Activated CD4-positive, alpha-beta T cell treated with anti-CD3 and anti-CD28 coated beads, Interleukin-2, amount 50 U/mL, for 16 hours (primary cell): ENCODE data around the gene ALS2CL.
"Not testable (repeated sequence)": the region's sequence is repeated elsewhere in the genome, so short reads cannot be mapped to it uniquely, and the experiment has no call there.

Source experiments
- DNase-seq: peaks from one replicate; pipeline ENCODE4 v3.0.0-alpha.2; 2020

ALS2CL gene

GRCh38 chr3:46704346-46704745 is 10.9 kb upstream of the ALS2CL start:
- DNase-seq = not testable (repeated sequence)

GRCh38 chr3:46703013-46703520 is 9.6 kb upstream of the ALS2CL start:
- DNase-seq = no peak

- DNase-seq = no peak
These were observed 8.9 kb upstream of the ALS2CL start for GRCh38 chr3:46702246-46703012.

- DNase-seq = no peak
These were observed 7.9 kb upstream of the ALS2CL start, which contains the start of gene TMIE for GRCh38 chr3:46701181-46701939. TMIE (plus strand) TSS chr3:46701392; CDS start chr3:46701488, 96 bp downstream.

GRCh38 chr3:46700772-46701171 is 7.3 kb upstream of the ALS2CL start:
- no peak for DNase-seq

- no peak for DNase-seq
These were observed 6.4 kb upstream of the ALS2CL start for GRCh38 chr3:46699676-46700523.

- DNase-seq = no peak
These were observed 2.7 kb upstream of the ALS2CL start for GRCh38 chr3:46695962-46696894.

GRCh38 chr3:46695177-46695961 is 1.9 kb upstream of the ALS2CL start:
- peak; percentile 51 for DNase-seq

- no peak for DNase-seq
These were observed 1.0 kb upstream of the ALS2CL start for GRCh38 chr3:46694520-46694919.

GRCh38 chr3:46693892-46694226 is 380 bp upstream of the ALS2CL start:
- DNase-seq = no peak

- no peak for DNase-seq
These were observed 901 bp downstream of the ALS2CL start for GRCh38 chr3:46692566-46692990.

GRCh38 chr3:46690798-46691197 is 2.7 kb downstream of the ALS2CL start:
- DNase-seq = no peak

- DNase-seq = no peak
These were observed 8.0 kb downstream of the ALS2CL start for GRCh38 chr3:46685446-46685845.

- DNase-seq = no peak
These were observed 8.6 kb downstream of the ALS2CL start for GRCh38 chr3:46684891-46685290.

GRCh38 chr3:46682974-46683373 is 10.5 kb downstream of the ALS2CL start:
- DNase-seq = no peak

GRCh38 chr3:46681856-46682540 is 11.5 kb downstream of the ALS2CL start:
- no peak for DNase-seq

GRCh38 chr3:46681387-46681786 is 12.1 kb downstream of the ALS2CL start:
- no peak for DNase-seq

GRCh38 chr3:46680298-46680826 is 13.1 kb downstream of the ALS2CL start:
- DNase-seq = no peak

- DNase-seq = no peak
These were observed 13.8 kb downstream of the ALS2CL start for GRCh38 chr3:46679681-46680080.

GRCh38 chr3:46678280-46678679 is 15.2 kb downstream of the ALS2CL start:
- no peak for DNase-seq
